ENCODE measurements around the gene TTC36.
A peak's percentile ranks its signal among the peaks of the same experiment; 100 is the strongest.
"Not testable (repeated sequence)": the region's sequence is repeated elsewhere in the genome, so short reads cannot be mapped to it uniquely, and the experiment has no call there.

The TTC36 gene
- total RNA-seq = 0.20 to 0.94 reads per million in 2 donors

GRCh38 chr11:118527109-118527508 lies at the start of gene TTC36:
Gene TTC36 (plus strand): TSS chr11:118527474. CDS start chr11:118527495, 21 bp downstream.
- no peak for DNase-seq

- not testable (repeated sequence) for DNase-seq
Measured at GRCh38 chr11:118481238-118481637, 46.0 kb upstream of the TTC36 start.

GRCh38 chr11:118484405-118484804 lies 42.9 kb upstream of the TTC36 start:
- DNase-seq = no peak

GRCh38 chr11:118485273-118485672 lies 42.0 kb upstream of the TTC36 start:
- DNase-seq = peak in 1 of 5 experiments; percentile 6

GRCh38 chr11:118488480-118489109 lies 38.7 kb upstream of the TTC36 start:
- DNase-seq = peak; percentile 48 to 84 (median 63)

- no peak for DNase-seq
Measured at GRCh38 chr11:118491041-118491440, 36.2 kb upstream of the TTC36 start.

- DNase-seq = no peak
Measured at GRCh38 chr11:118497831-118498230, 29.4 kb upstream of the TTC36 start.

GRCh38 chr11:118503216-118503615 lies 24.1 kb upstream of the TTC36 start:
- DNase-seq = no peak

- DNase-seq = no peak
Measured at GRCh38 chr11:118511601-118512000, 15.7 kb upstream of the TTC36 start.

- no peak for DNase-seq
Measured at GRCh38 chr11:118514103-118514502, 13.2 kb upstream of the TTC36 start.

GRCh38 chr11:118519549-118519948 lies 7.7 kb upstream of the TTC36 start:
- no peak for DNase-seq

- no peak for DNase-seq
Measured at GRCh38 chr11:118521892-118522311, 5.4 kb upstream of the TTC36 start.

- DNase-seq = no peak
Measured at GRCh38 chr11:118522571-118523072, 4.7 kb upstream of the TTC36 start.

- DNase-seq = no peak
Measured at GRCh38 chr11:118524356-118524755, 2.9 kb upstream of the TTC36 start.

- no peak for DNase-seq
Measured at GRCh38 chr11:118524757-118525470, 2.4 kb upstream of the TTC36 start.

- DNase-seq = no peak
Measured at GRCh38 chr11:118526688-118527087, 586 bp upstream of the TTC36 start.

GRCh38 chr11:118528511-118528910 lies 1.2 kb downstream of the TTC36 start:
- DNase-seq = no peak

GRCh38 chr11:118529584-118530175 lies 2.4 kb downstream of the TTC36 start:
- DNase-seq = no peak

GRCh38 chr11:118530180-118530682 lies 3.0 kb downstream of the TTC36 start:
- no peak for DNase-seq

GRCh38 chr11:118530683-118531596 lies 3.7 kb downstream of the TTC36 start, which contains the start of gene TMEM25:
Gene TMEM25 (plus strand): TSS chr11:118531192. CDS start chr11:118531802, 610 bp downstream.
- peak; percentile 45 to 75 (median 64) for DNase-seq

GRCh38 chr11:118531597-118532084 lies 4.4 kb downstream of the TTC36 start:
- DNase-seq = no peak

GRCh38 chr11:118532091-118532490 lies 4.8 kb downstream of the TTC36 start:
- DNase-seq = no peak
